Upper lobe of right lung (tissue), 1 donor: ENCODE data around the gene INHBB. TPM values are rescaled to one million over a fixed set of nuclear protein-coding genes. Genes with fewer than 3 reads are reported as not detected.

Source experiments
- ATAC-seq: fragments of 200-7000 bp; cut with Tn5 transposase; one replicate; pipeline ENCODE4 v1.9.1; 2020; ENCODE audit warnings: mild to moderate bottlenecking, moderate library complexity
- DNase-seq: peaks from one replicate; pipeline ENCODE4 v3.0.0-alpha.2; 2020
- H3K27ac ChIP-seq: fragments of 200-600 bp; one replicate; pipeline ENCODE4 v1.8.0; 2022
- H3K27me3 ChIP-seq: fragments of 200-600 bp; one replicate; pipeline ENCODE4 v1.8.0; 2022; ENCODE audit warnings: mild to moderate bottlenecking
- H3K36me3 ChIP-seq: fragments of 200-600 bp; one replicate; pipeline ENCODE4 v1.8.0; 2022
- H3K4me1 ChIP-seq: fragments of 200-600 bp; one replicate; pipeline ENCODE4 v1.8.0; 2022
- H3K4me3 ChIP-seq: fragments of 200-600 bp; one replicate; pipeline ENCODE4 v1.8.0; 2022; ENCODE audit warnings: mild to moderate bottlenecking
- H3K9me3 ChIP-seq: fragments of 200-600 bp; one replicate; pipeline ENCODE4 v1.8.0; 2022
- CTCF ChIP-seq: fragments of 200-600 bp; IDR thresholded peaks from one replicate; pipeline ENCODE4 v1.8.0; 2022; ENCODE audit warnings: antibody characterized with exemption
- intact Hi-C: fragments of 100-400 bp; cut with DNase I; formaldehyde crosslinking; loops from one replicate; pipeline ENCODE4 v1.11.0; 2022
- total RNA-seq: library from RNA; stranded (reverse); fragmentation: NEBNext Ultra II Directional; extraction: Animal tissue kit (Norgen Biotek cat#: 25700); gene quantifications from one replicate; pipeline ENCODE4 v1.2.1, GENCODE V29; 2021
- donor health status: DM: no; HTN: yes; CAD: no; lungs with severe emphysema.

Gene INHBB
- total RNA-seq, 1 donor from 2014 or later = 12.3 TPM

GRCh38 chr2:120313695-120314615 lies 32.0 kb upstream of the INHBB start:
- intact Hi-C loops = loop anchor here (10.0 kb wide), 1 partner anchor 89 kb away; the partner anchor contains the start of gene TMEM185B
- ATAC-seq (peak; percentile 19), DNase-seq (peak; percentile 66)

GRCh38 chr2:120314690-120315366 lies 31.1 kb upstream of the INHBB start:
- Histone ChIP-seq H3K4me1 (peaks cover 13% of the 10 kb centered on the region), H3K27me3 (no peaks in the 10 kb centered on the region), H3K27ac (no peak overlapping the region), H3K4me3 (no peak overlapping the region), H3K36me3 (no peaks in the 10 kb centered on the region), H3K9me3 (no peaks in the 10 kb centered on the region)
- ATAC-seq = no peak
- peak; percentile 57 for DNase-seq
- no peak for TF ChIP-seq CTCF
- intact Hi-C loops = loop anchor here (10.0 kb wide), 1 partner anchor 90 kb away; the partner anchor contains the start of gene TMEM185B

More at GRCh38 chr2:120313695-120314615, 32.0 kb upstream of the INHBB start:
- Histone ChIP-seq H3K36me3 (no peaks in the 10 kb centered on the region), H3K4me3 (peak overlapping the region; percentile 52), H3K9me3 (no peaks in the 10 kb centered on the region), H3K27ac (peak overlapping the region; percentile 5), H3K27me3 (no peaks in the 10 kb centered on the region), H3K4me1 (peaks cover 13% of the 10 kb centered on the region)
- TF ChIP-seq CTCF = no peak

- ATAC-seq = no peak
- H3K27ac ChIP-seq = no peak overlapping the region
- no peaks in the 10 kb centered on the region for H3K9me3 ChIP-seq
- H3K4me3 ChIP-seq = no peak overlapping the region
- no peaks in the 10 kb centered on the region for H3K27me3 ChIP-seq
- no peaks in the 10 kb centered on the region for H3K36me3 ChIP-seq
- H3K4me1 ChIP-seq = peaks cover 18% of the 10 kb centered on the region
- DNase-seq = peak; percentile 43
- intact Hi-C loops = loop anchor here (10.0 kb wide), 1 partner anchor 91 kb away; the partner anchor contains the start of gene TMEM185B
- no peak for TF ChIP-seq CTCF
These were observed 30.4 kb upstream of the INHBB start for GRCh38 chr2:120315367-120316033.

- DNase-seq (peak; percentile 36), ATAC-seq (no peak)
- Histone ChIP-seq H3K36me3 (no peaks in the 10 kb centered on the region), H3K27me3 (no peaks in the 10 kb centered on the region), H3K4me1 (peaks cover 18% of the 10 kb centered on the region), H3K9me3 (no peaks in the 10 kb centered on the region), H3K27ac (no peak overlapping the region), H3K4me3 (no peak overlapping the region)
- intact Hi-C loops = loop anchor here (10.0 kb wide), 1 partner anchor 91 kb away; the partner anchor contains the start of gene TMEM185B
- TF ChIP-seq CTCF = no peak
These were observed 29.9 kb upstream of the INHBB start for GRCh38 chr2:120316071-120316470.

GRCh38 chr2:120316528-120317179 lies 29.3 kb upstream of the INHBB start:
- Histone ChIP-seq H3K4me1 (peaks cover 18% of the 10 kb centered on the region), H3K36me3 (no peaks in the 10 kb centered on the region), H3K9me3 (no peaks in the 10 kb centered on the region), H3K27me3 (no peaks in the 10 kb centered on the region), H3K4me3 (no peak overlapping the region), H3K27ac (no peak overlapping the region)
- intact Hi-C loops = loop anchor here (10.0 kb wide), 1 partner anchor 92 kb away; the partner anchor contains the start of gene TMEM185B
- ATAC-seq (no peak), DNase-seq (peak; percentile 46)
- TF ChIP-seq CTCF = no peak
